Activated CD4-positive, alpha-beta T cell treated with anti-CD3 and anti-CD28 coated beads, Interleukin-2, amount 50 U/mL, for 48 hours (primary cell): ENCODE measurements around the gene COL18A1.
"Not testable (repeated sequence)": the region's sequence is repeated elsewhere in the genome, so short reads cannot be mapped to it uniquely, and the experiment has no call there.

Experiments
- DNase-seq, 2 experiments: peaks; one replicate each; pipeline ENCODE4 v3.0.0-alpha.2; 2020

The COL18A1 gene

GRCh38 chr21:45367402-45368351, 37.3 kb upstream of the COL18A1 start:
- DNase-seq: no peak

- DNase-seq: not testable (repeated sequence)
Observed at GRCh38 chr21:45369018-45369417, 35.9 kb upstream of the COL18A1 start.

- no peak for DNase-seq
Observed at GRCh38 chr21:45370575-45370974, 34.4 kb upstream of the COL18A1 start.

- no peak for DNase-seq
Observed at GRCh38 chr21:45371081-45371480, 33.9 kb upstream of the COL18A1 start.

GRCh38 chr21:45371655-45372054, 33.3 kb upstream of the COL18A1 start:
- DNase-seq: no peak

- no peak for DNase-seq
Observed at GRCh38 chr21:45372732-45373355, 32.1 kb upstream of the COL18A1 start.

- DNase-seq: no peak
Observed at GRCh38 chr21:45373991-45374816, 30.8 kb upstream of the COL18A1 start.

- DNase-seq: no peak
Observed at GRCh38 chr21:45374826-45375455, 30.0 kb upstream of the COL18A1 start.

- DNase-seq: no peak
Observed at GRCh38 chr21:45376459-45377324, 28.3 kb upstream of the COL18A1 start.

GRCh38 chr21:45377325-45377709, 27.6 kb upstream of the COL18A1 start:
- no peak for DNase-seq

- DNase-seq: no peak
Observed at GRCh38 chr21:45377866-45378257, 27.1 kb upstream of the COL18A1 start.

- DNase-seq: no peak
Observed at GRCh38 chr21:45378258-45378966, 26.6 kb upstream of the COL18A1 start.

- DNase-seq: no peak
Observed at GRCh38 chr21:45379171-45379900, 25.6 kb upstream of the COL18A1 start.

- no peak for DNase-seq
Observed at GRCh38 chr21:45379901-45380330, 25.0 kb upstream of the COL18A1 start.

- DNase-seq: no peak
Observed at GRCh38 chr21:45380566-45380965, 24.4 kb upstream of the COL18A1 start.

- no peak for DNase-seq
Observed at GRCh38 chr21:45381036-45381787, 23.8 kb upstream of the COL18A1 start.

GRCh38 chr21:45381865-45382696, 22.9 kb upstream of the COL18A1 start:
- no peak for DNase-seq

- DNase-seq: no peak
Observed at GRCh38 chr21:45382697-45382997, 22.3 kb upstream of the COL18A1 start.

- DNase-seq: no peak
Observed at GRCh38 chr21:45383111-45383614, 21.8 kb upstream of the COL18A1 start.
